Esophagus muscularis mucosa (tissue), 4 donors: ENCODE results near the gene AFAP1.

ENCODE experiments used
- EP300 ChIP-seq: sonication (generic); formaldehyde crosslinking; IDR thresholded peaks from one replicate; pipeline ENCODE4 v1.6.1; 2017; ENCODE audit warnings: antibody characterized with exemption
- POLR2A ChIP-seq: fragments of 450-650 bp; IDR thresholded peaks from one replicate; pipeline ENCODE4 v1.6.1; 2017; ENCODE audit warnings: antibody characterized with exemption, moderate library complexity, mild to moderate bottlenecking, low read depth
- TF ChIP-seq, protein P1 (sequence below), 3 experiments: fragments of 200-600 bp in 2 of 3; fragments of 450-650 bp in 1 of 3; sonication (generic) in 2 of 3; IDR thresholded peaks; one replicate each; pipeline ENCODE4 v1.5.1; 2017 to 2019; ENCODE audit warnings: antibody characterized with exemption in 3 of 3, mild to moderate bottlenecking in 2 of 3, moderate library complexity in 1 of 3

DNA sequence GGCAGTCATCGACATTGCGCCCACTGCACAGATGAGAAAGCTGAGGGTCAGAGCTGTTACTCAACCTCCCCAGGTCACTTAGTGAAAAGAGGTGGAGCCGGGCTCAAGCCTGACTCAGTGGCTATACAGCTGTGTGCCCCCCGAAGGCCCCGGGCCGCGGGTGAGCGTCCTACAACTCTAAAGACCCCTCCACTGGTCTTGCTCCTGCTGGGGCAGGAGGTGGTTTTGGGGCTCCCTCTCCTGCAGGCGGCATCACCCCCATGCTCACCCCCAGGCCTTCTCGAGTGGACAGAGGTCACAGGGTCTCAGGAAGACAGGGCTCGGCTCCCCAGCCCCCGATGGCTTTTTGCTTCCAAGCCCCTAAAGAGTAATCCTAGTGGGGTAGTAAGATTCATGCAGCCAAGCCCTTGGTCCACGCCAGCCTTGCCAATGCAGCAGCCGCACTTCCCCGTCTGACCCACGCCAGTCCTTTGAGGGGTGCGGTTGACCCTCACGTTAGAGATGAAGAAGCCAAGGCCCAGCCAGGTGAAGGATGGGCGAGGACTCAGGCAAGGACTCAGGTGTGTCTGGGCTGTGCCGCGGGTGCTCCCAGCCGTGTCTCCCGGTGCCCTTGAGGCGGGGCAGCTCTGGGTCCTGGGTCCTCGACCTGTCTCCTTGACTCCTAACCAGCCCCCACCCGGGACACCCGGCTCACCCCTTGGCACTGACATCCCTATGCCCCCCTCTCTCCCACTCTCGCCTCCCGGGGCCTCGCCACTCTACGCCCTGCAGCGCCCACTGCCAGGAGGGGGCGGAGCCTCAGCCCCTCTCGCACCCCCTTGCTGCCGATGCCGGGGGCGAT lies 200.4 kb downstream of the AFAP1 start:
- TF ChIP-seq, protein P1, sequence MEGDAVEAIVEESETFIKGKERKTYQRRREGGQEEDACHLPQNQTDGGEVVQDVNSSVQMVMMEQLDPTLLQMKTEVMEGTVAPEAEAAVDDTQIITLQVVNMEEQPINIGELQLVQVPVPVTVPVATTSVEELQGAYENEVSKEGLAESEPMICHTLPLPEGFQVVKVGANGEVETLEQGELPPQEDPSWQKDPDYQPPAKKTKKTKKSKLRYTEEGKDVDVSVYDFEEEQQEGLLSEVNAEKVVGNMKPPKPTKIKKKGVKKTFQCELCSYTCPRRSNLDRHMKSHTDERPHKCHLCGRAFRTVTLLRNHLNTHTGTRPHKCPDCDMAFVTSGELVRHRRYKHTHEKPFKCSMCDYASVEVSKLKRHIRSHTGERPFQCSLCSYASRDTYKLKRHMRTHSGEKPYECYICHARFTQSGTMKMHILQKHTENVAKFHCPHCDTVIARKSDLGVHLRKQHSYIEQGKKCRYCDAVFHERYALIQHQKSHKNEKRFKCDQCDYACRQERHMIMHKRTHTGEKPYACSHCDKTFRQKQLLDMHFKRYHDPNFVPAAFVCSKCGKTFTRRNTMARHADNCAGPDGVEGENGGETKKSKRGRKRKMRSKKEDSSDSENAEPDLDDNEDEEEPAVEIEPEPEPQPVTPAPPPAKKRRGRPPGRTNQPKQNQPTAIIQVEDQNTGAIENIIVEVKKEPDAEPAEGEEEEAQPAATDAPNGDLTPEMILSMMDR (IDR thresholded peaks at IDR 0.05), result no peak
- TF ChIP-seq POLR2A (no peak), EP300 (no peak)
